H1 (cell line): ENCODE data around the gene DHRS7C. TPM values are rescaled to one million over a fixed set of nuclear protein-coding genes. Genes with fewer than 3 reads are reported as not detected.
A peak's percentile ranks its signal among the peaks of the same experiment; 100 is the strongest.

Source experiments
- CTCF ChIA-PET: fragments of 300-600 bp; sonication (Branson Sonifier 250); formaldehyde crosslinking; loops from one replicate; lab custom pipeline; 2021; ENCODE audit not compliant: partially characterized antibody; lab: Charles Lee
- POLR2A ChIA-PET: fragments of 300-600 bp; sonication (Branson Sonifier 250); formaldehyde crosslinking; loops from one replicate; lab custom pipeline; 2021; ENCODE audit warnings: inconsistent platforms; ENCODE audit not compliant: partially characterized antibody; lab: Charles Lee
- DNase-seq, 2 experiments: peaks; one replicate each; pipeline versions ENCODE4 v3.0.0 to v3.0.0-alpha.2; 2010 to 2022; ENCODE audit warnings: low spot score in 2 of 2, low read depth in 1 of 2, mixed read lengths in 1 of 2
- FAIRE-seq: peaks from 2 replicates; lab custom pipeline; 2011; peaks lifted over from hg19 to GRCh38; lab: Jason Lieb, UNC
- H2AFZ ChIP-seq: 2 replicates; pipeline ENCODE4 v1.8.1; 2012; ENCODE audit warnings: low read length, inconsistent platforms
- H2AK5ac ChIP-seq: 2 replicates; pipeline ENCODE4 v1.6.1; 2013; ENCODE audit warnings: low read depth, low read length
- H2BK120ac ChIP-seq: replicated peaks from 2 replicates; pipeline ENCODE3; 2013; ENCODE audit warnings: low read depth, low read length, inconsistent platforms
- H2BK12ac ChIP-seq: 2 replicates; pipeline ENCODE4 v1.6.1; 2013; ENCODE audit warnings: low read depth, low read length
- H2BK15ac ChIP-seq: 2 replicates; pipeline ENCODE4 v1.6.1; 2013; ENCODE audit warnings: low read length
- H2BK20ac ChIP-seq: 2 replicates; pipeline ENCODE4 v1.6.1; 2013; ENCODE audit warnings: low read length
- H2BK5ac ChIP-seq: 2 replicates; pipeline ENCODE4 v1.6.1; 2013; ENCODE audit warnings: low read depth, low read length
- H3K14ac ChIP-seq: 2 replicates; pipeline ENCODE4 v1.6.1; 2013; ENCODE audit warnings: inconsistent platforms; ENCODE audit not compliant: insufficient read length
- H3K18ac ChIP-seq: 2 replicates; pipeline ENCODE4 v1.6.1; 2013; ENCODE audit warnings: low read length; ENCODE audit errors: extremely low read depth
- H3K23ac ChIP-seq: 2 replicates; pipeline ENCODE4 v1.6.1; 2013; ENCODE audit warnings: inconsistent platforms; ENCODE audit not compliant: insufficient read length
- H3K23me2 ChIP-seq: 2 replicates; pipeline ENCODE4 v1.6.1; 2013; ENCODE audit warnings: low read depth, low read length
- H3K27ac ChIP-seq: 2 replicates; pipeline ENCODE4 v1.6.1; 2011; ENCODE audit warnings: low read depth, low read length, inconsistent platforms
- H3K27me3 ChIP-seq, 4 experiments: replicated peaks in 1 of 4; 1 replicate in 1 of 4; 2 replicates in 3 of 4; pipeline versions ENCODE4 v1.6.1 to v1.8.1; 2011 to 2013; ENCODE audit warnings: low read length in 3 of 4, mild to moderate bottlenecking in 3 of 4, inconsistent platforms in 2 of 4, mixed read lengths in 2 of 4, moderate library complexity in 1 of 4; ENCODE audit not compliant: control insufficient read depth in 3 of 4, insufficient read depth in 3 of 4; ENCODE audit errors: extremely low read depth in 1 of 4
- H3K36me3 ChIP-seq, 4 experiments: 2 replicates each; pipeline versions ENCODE4 v1.6.1 to v1.8.1; 2011 to 2013; ENCODE audit warnings: mild to moderate bottlenecking in 4 of 4, low read length in 3 of 4, moderate library complexity in 2 of 4, control low read depth in 1 of 4, inconsistent platforms in 1 of 4; ENCODE audit not compliant: insufficient read depth in 4 of 4, control insufficient read depth in 2 of 4
- H3K4ac ChIP-seq: replicated peaks from 2 replicates; pipeline ENCODE3; 2013; ENCODE audit warnings: low read length, low read depth, mixed read lengths, inconsistent platforms; ENCODE audit not compliant: insufficient read length
- H3K4me1 ChIP-seq, 4 experiments: replicated peaks in 1 of 4; 1 replicate in 1 of 4; 2 replicates in 3 of 4; pipeline versions ENCODE4 v1.6.1 to v1.8.1; 2011 to 2013; ENCODE audit warnings: low read length in 3 of 4, inconsistent platforms in 2 of 4, mixed read lengths in 1 of 4; ENCODE audit not compliant: insufficient read depth in 4 of 4, control insufficient read depth in 3 of 4
- H3K4me2 ChIP-seq, 2 experiments: 2 replicates each; pipeline versions ENCODE4 v1.6.1 to v1.8.1; 2011 to 2013; ENCODE audit warnings: low read depth in 2 of 2, low read length in 2 of 2, control low read depth in 1 of 2, inconsistent platforms in 1 of 2, mild to moderate bottlenecking in 1 of 2; ENCODE audit not compliant: insufficient read depth in 1 of 2
- H3K4me3 ChIP-seq, 4 experiments: fragments of 200-600, 300-600 bp in 1 of 4; sonication (generic), shearing (Covaris generic), sonication (Bioruptor Twin) in 1 of 4; 2 replicates each; pipeline versions ENCODE4 v1.5.1 to v1.8.1; 2011 to 2016; ENCODE audit warnings: low read length in 4 of 4, low read depth in 3 of 4, control low read depth in 2 of 4, inconsistent platforms in 2 of 4, mild to moderate bottlenecking in 2 of 4, mixed read lengths in 1 of 4, moderate library complexity in 1 of 4; ENCODE audit not compliant: insufficient read depth in 2 of 4; ENCODE audit errors: extremely low read depth in 1 of 4
- H3K56ac ChIP-seq: replicated peaks from 2 replicates; pipeline ENCODE3; 2013; ENCODE audit warnings: low read depth, mild to moderate bottlenecking, mixed read lengths, low read length, inconsistent platforms; ENCODE audit not compliant: insufficient read length
- H3K79me1 ChIP-seq: 2 replicates; pipeline ENCODE4 v1.6.1; 2013; ENCODE audit warnings: low read depth, low read length, control low read depth
- H3K79me2 ChIP-seq, 2 experiments: 2 replicates each; pipeline versions ENCODE4 v1.6.1 to v1.8.1; 2012 to 2013; ENCODE audit warnings: low read length in 2 of 2, mild to moderate bottlenecking in 2 of 2, inconsistent platforms in 1 of 2; ENCODE audit not compliant: insufficient read depth in 2 of 2, control insufficient read depth in 1 of 2
- H3K9ac ChIP-seq, 4 experiments: replicated peaks in 1 of 4; 1 replicate in 1 of 4; 2 replicates in 3 of 4; pipeline versions ENCODE4 v1.6.1 to v1.8.1; 2011 to 2013; ENCODE audit warnings: low read depth in 3 of 4, low read length in 3 of 4, control low read depth in 2 of 4, mild to moderate bottlenecking in 2 of 4, moderate library complexity in 2 of 4, inconsistent platforms in 1 of 4; ENCODE audit errors: extremely low read depth in 1 of 4
- H3K9me3 ChIP-seq, 2 experiments: 2 replicates each; pipeline versions ENCODE4 v1.6.1 to v1.8.1; 2012 to 2013; ENCODE audit warnings: mild to moderate bottlenecking in 2 of 2, moderate library complexity in 2 of 2, control low read depth in 1 of 2, inconsistent platforms in 1 of 2, low read depth in 1 of 2, low read length in 1 of 2, mixed read lengths in 1 of 2; ENCODE audit not compliant: insufficient read depth in 2 of 2
- H4K20me1 ChIP-seq, 2 experiments: replicated peaks in 1 of 2; 2 replicates each; pipeline versions ENCODE3 to v1.8.1; 2011 to 2013; ENCODE audit warnings: inconsistent platforms in 2 of 2, low read length in 2 of 2, mild to moderate bottlenecking in 1 of 2; ENCODE audit not compliant: insufficient read depth in 2 of 2, control insufficient read depth in 1 of 2
- H4K5ac ChIP-seq: 2 replicates; pipeline ENCODE4 v1.6.1; 2013; ENCODE audit warnings: low read length, low read depth, mixed read lengths, inconsistent platforms; ENCODE audit not compliant: insufficient read length
- H4K8ac ChIP-seq: 2 replicates; pipeline ENCODE4 v1.8.0; 2013; ENCODE audit warnings: mild to moderate bottlenecking, moderate library complexity, low read length, inconsistent platforms; ENCODE audit not compliant: insufficient read depth; ENCODE audit errors: extremely low read depth
- H4K91ac ChIP-seq: replicated peaks from 2 replicates; pipeline ENCODE3; 2013; ENCODE audit warnings: low read length, mixed read lengths, inconsistent platforms; ENCODE audit not compliant: insufficient read length
- GTF2F1 ChIP-seq: IDR thresholded peaks from 2 replicates; pipeline ENCODE4 v1.6.1; 2012; ENCODE audit warnings: low read depth, low read length, improper control_type of control experiment, borderline replicate concordance
- SP4 ChIP-seq: IDR thresholded peaks from 2 replicates; pipeline ENCODE4 v1.6.1; 2012; ENCODE audit warnings: low read length, inconsistent platforms
- WGBS, 2 experiments: shearing (Covaris generic) in 1 of 2; methylation state at CpG; one replicate each; pipeline versions ENCODE4 v1.1.6 to v1.1.7; 2013 to 2015; ENCODE audit warnings: low lambda C conversion rate in 2 of 2, mixed read lengths in 2 of 2, inconsistent platforms in 1 of 2, low coverage in 1 of 2, missing lambda C conversion rate in 1 of 2; ENCODE audit not compliant: insufficient replicate concordance in 2 of 2, insufficient coverage in 1 of 2, insufficient read length in 1 of 2; ENCODE audit errors: extremely low coverage in 1 of 2, missing lambda C conversion rate in 1 of 2; 5-methylcytosine and 5-hydroxymethylcytosine counted together
- polyA plus RNA-seq, 7 experiments: library from polyadenylated mRNA; depleted of rRNA in 3 of 7; stranded (reverse) in 5 of 7; unstranded in 2 of 7; fragments of >200 nt in 5 of 7; fragments of 200-250 nt in 2 of 7; gene quantifications; 1 replicate in 5 of 7; 2 replicates in 1 of 7; 4 replicates in 1 of 7; pipeline versions ENCODE4 v1.2.1 to v1.2.3, GENCODE V29; 2011 to 2013; ENCODE audit warnings: missing spikeins in 2 of 7, mixed read lengths in 2 of 7
- total RNA-seq: library from RNA; stranded (reverse); fragmentation: NEBNext Ultra II Directional; extraction: Animal tissue kit (Norgen Biotek cat#: 25700); gene quantifications from 2 replicates; pipeline ENCODE4 v1.2.1, GENCODE V29; 2021

Gene DHRS7C
- total and polyA plus RNA-seq, 2 of the 8 experiments (the other 6 are each of a cell fraction or from before 2014, with no cell fraction given) = not detected

GRCh38 chr17:9837551-9838471 lies 46.4 kb upstream of the DHRS7C start:
- no peak overlapping the region for H4K91ac ChIP-seq
- no peaks in the 10 kb centered on the region for H3K79me2 ChIP-seq
- no peaks in the 10 kb centered on the region for H3K27me3 ChIP-seq
- H3K56ac ChIP-seq = no peak overlapping the region
- H4K5ac ChIP-seq = no peak overlapping the region
- peak overlapping the region; percentile 18; the same call in 1 of the 2 replicates for H2AFZ ChIP-seq
- H4K20me1 ChIP-seq = no peaks in the 10 kb centered on the region
- no peaks in the 10 kb centered on the region; the same call in 1 of the 2 replicates for H3K23me2 ChIP-seq
- H4K8ac ChIP-seq = no peak overlapping the region
- H3K27ac ChIP-seq = no peak overlapping the region
- DNase-seq = no peak
- POLR2A ChIA-PET = no interaction called here
- 81% methylated on average over 11 of the region's 11 CpGs; no CpG with 5 or more reads in 1 of the 2 experiments for WGBS, 2 experiments
- CTCF ChIA-PET = interaction anchor here (1.1 to 3.2 kb wide), 6 partner anchors 7 to 52 kb away, joined by 3 to 14 read pairs (median 6); partner anchors contain the start of gene GLP2R
- H3K18ac ChIP-seq = no peak overlapping the region
- peak overlapping the region in 1 of 2 experiments; percentile 47; a peak in 2 of 4 replicates for H3K4me2 ChIP-seq
- H3K9ac ChIP-seq = no peak overlapping the region
- peak overlapping the region; percentile 46; the same call in 1 of the 2 replicates for H2BK15ac ChIP-seq
- H3K4me3 ChIP-seq = no peak overlapping the region
- TF ChIP-seq SP4 (no peak), GTF2F1 (no peak)
- no peaks in the 10 kb centered on the region for H3K79me1 ChIP-seq
- no peak overlapping the region for H3K4ac ChIP-seq
- no peak overlapping the region for H2BK5ac ChIP-seq
- FAIRE-seq = no peak
- H2BK12ac ChIP-seq = no peak overlapping the region
- no peak overlapping the region for H3K23ac ChIP-seq
- H2BK20ac ChIP-seq = no peak overlapping the region
- no peak overlapping the region for H2AK5ac ChIP-seq
- H3K9me3 ChIP-seq = no peaks in the 10 kb centered on the region
- H2BK120ac ChIP-seq = no peak overlapping the region
- H3K36me3 ChIP-seq = no peaks in the 10 kb centered on the region
- H3K14ac ChIP-seq = no peak overlapping the region
- peaks cover 0 to 4% (median 2%) of the 10 kb centered on the region in 4 experiments; a peak in 2 of 7 replicates for H3K4me1 ChIP-seq
